HG03159 (cell line): ENCODE results near the gene PALM3.
"Not testable (repeated sequence)": the region's sequence is repeated elsewhere in the genome, so short reads cannot be mapped to it uniquely, and the experiment has no call there.

Source experiments
- ATAC-seq: cut with Tn5 transposase; IDR thresholded peaks from one replicate; pipeline ENCODE4 v1.9.1; 2021; ENCODE audit warnings: mild to moderate bottlenecking, moderate library complexity; ENCODE audit not compliant: unreplicated experiment

Gene PALM3

GRCh38 chr19:14061081-14061749 is 661 bp downstream of the PALM3 start:
- ATAC-seq, result no peak

GRCh38 chr19:14059652-14060155 is 2.2 kb downstream of the PALM3 start:
- no peak for ATAC-seq

DNA sequence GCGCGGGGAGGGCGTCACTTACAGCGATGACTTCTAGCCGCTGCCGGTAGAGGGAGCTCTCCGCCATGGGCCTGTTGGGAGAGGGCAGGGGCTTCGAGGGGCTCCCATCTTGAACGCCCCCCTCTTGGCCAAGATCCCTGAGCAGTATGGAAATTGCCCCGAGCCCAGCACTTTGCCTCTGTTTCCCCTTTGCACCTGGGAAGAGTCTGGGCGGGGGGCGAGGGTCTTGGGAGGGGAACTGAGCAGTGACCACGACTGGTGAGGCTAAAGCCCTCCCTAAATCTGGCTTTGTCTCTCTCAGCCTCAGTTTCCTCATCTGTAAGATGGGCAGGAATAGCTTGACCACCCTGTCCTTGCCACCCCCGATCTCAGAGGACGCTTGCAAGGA is 2.8 kb downstream of the PALM3 start:
- no peak for ATAC-seq

DNA sequence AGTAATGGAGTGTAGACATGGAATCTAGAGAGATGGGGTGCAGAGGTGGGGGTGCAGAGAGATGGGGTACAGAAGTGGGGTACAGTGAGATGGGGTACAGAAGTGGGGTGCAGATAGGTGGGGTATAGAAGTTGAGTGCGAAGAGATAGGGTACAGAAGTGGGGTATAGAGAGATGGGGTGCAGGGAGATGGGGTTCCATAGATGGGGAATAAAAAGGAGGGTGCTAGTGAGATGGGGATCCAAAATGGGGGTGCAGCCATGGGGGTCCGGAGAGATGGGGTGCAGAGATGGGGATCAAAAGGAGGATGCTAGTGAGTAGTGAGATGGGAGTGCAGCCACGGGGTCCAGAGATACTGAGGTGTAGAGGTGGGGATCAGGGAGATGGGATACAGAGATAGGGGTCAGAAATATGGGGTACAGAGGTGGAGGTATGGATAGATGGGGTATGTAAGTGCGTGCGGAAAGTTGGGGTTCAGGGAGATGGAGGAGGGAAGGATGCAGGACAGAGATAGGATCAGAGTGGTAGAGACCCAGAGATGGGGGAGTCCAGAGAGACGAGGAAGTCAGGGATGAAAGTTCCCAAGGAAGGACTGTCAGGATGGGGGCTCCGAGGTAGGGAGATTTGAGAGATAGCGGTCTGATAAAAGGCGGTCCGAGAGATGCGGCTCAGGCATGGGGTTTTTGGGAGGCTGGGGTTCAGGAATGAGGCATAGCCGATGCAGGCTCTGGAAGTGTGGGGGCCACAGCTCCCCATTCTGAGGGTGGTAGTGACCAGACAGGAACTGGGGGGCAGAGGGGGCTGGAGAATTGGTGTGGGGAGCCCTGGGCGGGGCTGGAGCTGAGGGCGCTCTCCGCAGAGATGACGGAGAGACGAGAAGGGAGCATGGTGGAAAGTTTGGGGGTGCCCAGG is 3.4 kb downstream of the PALM3 start:
- no peak for ATAC-seq

- no peak for ATAC-seq
These were observed 5.0 kb downstream of the PALM3 start for GRCh38 chr19:14056741-14057356.

DNA sequence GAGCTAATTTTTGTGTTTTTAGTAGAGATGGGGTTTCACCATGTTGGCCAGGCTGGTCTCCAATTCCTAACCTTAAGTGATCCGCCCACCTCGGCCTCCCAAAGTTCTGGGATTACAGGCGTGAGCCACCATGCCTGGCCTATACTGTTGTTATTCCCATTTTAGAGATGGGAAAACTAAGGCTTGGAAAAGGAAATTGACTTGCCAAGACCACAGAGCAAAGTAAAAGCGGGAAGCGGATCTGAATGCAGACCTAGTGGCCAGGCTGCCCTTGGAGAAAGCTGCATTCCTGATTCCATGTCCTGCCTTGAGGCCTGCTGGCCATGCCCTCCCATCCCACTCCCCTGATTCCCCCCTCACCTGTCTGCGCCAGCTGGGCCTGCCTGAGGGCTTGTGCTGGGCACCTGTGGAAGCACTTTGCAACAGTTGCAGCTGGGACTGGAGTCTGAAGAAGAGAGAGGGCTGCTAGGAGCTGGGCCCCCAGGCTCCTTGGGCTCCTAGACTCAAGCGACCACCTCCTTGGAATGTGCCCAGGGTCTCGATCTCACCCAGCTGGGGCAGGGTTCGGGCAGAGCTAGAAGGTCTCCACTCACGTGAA is 5.7 kb downstream of the PALM3 start:
- ATAC-seq, result no peak

GRCh38 chr19:14055396-14055795 is 6.5 kb downstream of the PALM3 start:
- no peak for ATAC-seq

- ATAC-seq, result no peak
These were observed 7.2 kb downstream of the PALM3 start for GRCh38 chr19:14054721-14055120.

- ATAC-seq, result no peak
These were observed 7.8 kb downstream of the PALM3 start for GRCh38 chr19:14054099-14054498.

DNA sequence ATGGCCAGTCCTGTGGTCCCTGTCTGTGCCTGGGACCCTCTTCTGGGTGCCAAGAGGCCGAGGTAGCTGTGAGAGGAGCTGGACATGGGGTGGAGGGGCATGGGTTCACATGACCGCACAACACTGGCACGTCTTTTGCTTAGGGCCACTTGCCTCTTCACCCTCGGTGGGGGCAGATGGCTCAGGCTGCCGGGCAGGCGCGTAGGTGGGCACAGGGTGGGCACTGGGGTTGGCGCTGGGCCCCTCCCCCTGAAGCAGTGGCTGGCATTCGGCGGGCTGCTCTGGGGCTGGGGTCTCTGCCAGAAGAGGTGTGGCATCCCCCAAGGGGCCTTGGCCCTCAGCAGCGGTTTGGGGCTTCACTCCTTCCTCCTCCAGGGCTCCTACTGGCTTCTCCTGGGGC is 8.4 kb downstream of the PALM3 start:
- no peak for ATAC-seq

- ATAC-seq, result no peak
These were observed 8.8 kb downstream of the PALM3 start for GRCh38 chr19:14053032-14053431.

GRCh38 chr19:14052470-14052869 is 9.4 kb downstream of the PALM3 start:
- ATAC-seq, result no peak

- ATAC-seq, result no peak
These were observed 9.9 kb downstream of the PALM3 start for GRCh38 chr19:14051980-14052379.

DNA sequence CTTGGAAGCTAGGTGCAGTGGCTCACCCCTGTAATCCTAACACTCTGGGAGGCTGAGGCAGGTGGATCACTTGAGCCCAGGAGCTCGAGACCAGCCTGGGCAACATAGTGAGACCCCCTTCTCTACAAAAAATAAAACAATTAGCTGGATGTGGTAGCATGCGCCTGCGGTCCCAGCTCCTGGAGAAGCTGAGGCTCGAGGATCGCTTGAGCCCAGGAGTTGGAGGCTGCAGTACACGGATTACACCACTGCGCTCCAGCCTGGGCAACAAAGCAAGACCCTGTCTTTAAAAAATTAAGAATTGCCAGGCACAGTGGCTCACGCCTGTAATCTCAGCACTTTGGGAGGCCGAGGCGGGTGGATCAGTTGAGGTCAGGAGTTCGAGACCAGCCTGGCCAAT is 10.9 kb downstream of the PALM3 start:
- not testable (repeated sequence) for ATAC-seq

- ATAC-seq, result no peak
These were observed 11.4 kb downstream of the PALM3 start for GRCh38 chr19:14050512-14050911.

DNA sequence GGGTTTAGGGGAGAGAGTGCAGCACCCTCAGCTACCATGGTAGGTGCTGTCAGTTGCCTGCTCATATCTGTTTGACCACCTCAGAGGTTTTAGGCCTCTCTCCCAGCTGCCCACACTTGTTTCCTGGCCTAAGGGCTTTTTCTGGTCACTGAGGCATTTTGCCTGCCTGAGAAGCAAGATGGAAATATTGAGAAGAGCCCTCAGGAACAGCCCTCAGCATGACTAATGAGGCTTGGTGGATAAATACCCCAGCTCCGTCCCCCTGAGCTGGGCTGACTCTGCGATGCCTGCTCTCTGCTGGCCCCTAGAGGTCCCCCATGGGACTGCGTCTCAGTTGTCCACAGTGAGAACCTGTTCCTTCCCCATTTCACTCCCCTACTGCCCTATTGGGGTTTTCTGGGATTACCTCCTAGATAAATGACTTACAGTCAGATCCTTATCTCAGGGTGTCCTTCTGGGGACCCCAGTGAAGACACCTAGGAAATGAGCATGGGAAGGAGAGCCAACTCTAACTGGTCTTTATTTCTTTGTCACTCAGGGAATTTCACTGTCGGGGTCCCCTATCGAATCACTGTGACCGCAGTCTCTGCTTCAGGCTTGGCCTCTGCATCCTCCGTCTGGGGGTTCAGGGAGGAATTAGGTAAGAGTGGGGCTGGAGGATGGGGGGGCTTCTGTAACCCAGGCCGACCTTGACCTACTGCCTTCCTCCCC is 13.3 kb downstream of the PALM3 start:
- no peak for ATAC-seq

DNA sequence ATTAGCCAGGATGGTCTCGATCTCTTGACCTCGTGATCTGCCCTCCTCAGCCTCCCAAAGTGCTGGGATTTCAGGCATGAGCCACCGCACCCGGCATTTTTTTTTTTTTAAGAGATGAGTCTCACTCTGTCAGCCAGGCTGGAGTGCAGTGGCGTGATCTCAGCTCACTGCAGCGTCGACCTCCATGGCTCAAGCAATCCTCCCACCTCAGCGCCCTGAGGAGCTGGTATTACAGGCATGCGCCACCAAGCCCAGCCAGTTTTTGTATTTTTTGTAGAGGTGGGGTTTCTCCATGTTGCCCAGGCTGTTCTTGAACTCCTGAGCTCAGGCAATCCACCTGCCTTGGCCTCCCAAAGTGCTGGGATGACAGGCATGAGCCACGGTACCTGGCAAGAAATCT is 14.0 kb downstream of the PALM3 start:
- not testable (repeated sequence) for ATAC-seq

DNA sequence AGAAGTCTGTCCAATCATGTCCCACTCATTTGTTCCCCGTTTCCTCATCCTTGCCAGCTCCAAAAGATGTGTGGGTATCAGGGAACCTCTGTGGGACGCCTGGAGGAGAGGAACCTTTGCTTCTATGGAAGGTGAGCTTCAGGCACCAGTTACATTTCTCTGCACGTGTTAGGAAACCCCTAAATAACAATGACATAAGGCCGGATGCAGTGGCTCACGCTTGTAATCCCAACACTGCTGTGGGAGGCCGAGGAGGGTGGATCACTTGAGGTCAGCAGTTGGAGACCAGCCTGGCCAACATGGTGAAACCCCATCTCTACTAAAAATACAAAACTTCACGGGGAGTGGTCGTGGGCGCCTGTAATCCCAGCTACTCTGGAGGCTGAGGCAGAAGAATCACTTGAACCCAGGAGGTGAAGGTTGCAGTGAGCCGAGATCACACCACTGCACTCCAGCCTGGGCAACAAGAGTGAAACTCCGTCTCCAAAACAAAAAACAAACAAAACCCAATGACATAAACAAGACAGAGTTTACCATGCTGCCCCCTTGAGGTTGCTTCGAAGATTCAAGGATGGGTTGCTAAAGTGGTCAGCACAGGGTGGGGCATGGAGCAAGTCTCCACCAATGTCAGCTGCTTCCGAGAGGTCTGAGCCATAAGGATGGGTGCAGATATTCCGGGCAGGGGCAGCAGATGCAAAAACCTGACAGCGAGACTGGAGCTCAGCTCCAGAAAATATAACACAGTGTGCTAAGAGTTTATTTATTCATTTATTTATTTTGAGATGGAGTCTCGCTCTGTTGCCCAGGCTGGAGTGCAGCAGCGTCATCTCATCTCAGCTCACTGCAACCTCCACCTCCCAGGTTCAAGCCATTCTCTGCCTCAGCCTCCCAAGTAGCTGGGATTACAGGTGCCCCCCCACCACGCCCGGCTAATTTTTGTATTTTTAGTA is 18.9 kb downstream of the PALM3 start:
- ATAC-seq, result not testable (repeated sequence)

DNA sequence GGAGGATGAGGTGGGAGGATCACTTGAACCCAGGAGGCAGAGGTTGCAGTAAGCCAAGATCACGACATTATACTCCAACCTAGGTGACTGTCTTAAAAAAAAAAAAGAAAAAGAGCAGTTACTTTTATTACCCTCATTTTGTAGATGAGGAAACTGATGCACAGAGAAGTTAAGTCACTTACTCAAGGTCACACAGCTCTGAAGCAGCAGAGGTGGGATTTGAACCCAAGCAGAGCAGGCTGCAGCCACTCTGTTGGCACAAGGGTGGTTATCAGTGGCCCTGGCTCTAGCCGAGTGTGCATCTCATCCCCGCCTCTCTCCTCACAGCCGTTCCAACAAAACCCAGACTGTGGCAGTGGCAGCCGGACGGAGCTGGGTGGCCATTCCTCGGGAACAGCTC is 22.7 kb downstream of the PALM3 start:
- ATAC-seq, result no peak

DNA sequence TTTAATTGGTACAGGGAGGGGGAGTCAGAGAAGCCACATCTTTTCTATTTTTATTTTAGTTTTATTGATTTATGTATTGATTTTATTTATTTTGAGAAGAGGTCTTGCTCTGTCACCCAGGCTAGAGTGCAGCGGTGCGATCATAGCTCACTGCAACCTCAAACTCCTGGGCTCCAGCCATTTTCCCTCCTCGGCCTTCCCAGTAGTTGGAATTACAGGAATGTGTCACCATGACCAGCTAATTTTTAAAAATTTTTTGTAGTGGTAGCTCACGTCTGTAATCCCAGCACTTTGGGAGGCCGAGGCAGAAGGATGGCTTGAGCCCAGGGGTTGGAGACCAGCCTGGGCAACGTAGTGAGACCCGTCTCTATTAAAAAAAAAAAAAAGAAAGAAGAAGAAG is 26.2 kb downstream of the PALM3 start:
- ATAC-seq, result no peak
